Osteoblast (primary cell): ENCODE measurements around the gene DTX4. TPM values are rescaled to one million over a fixed set of nuclear protein-coding genes. Genes with fewer than 3 reads are reported as not detected.

Experiments
- DNase-seq: peaks from one replicate; pipeline ENCODE4 v3.0.0; 2011; ENCODE audit warnings: low spot score, mixed read lengths; ENCODE audit not compliant: insufficient read length; ENCODE audit errors: missing footprints
- H2AFZ ChIP-seq: 2 replicates; pipeline ENCODE4 v1.6.0; 2011; ENCODE audit warnings: mild to moderate bottlenecking, low read length
- H3K27ac ChIP-seq: 2 replicates; pipeline ENCODE4 v1.5.1; 2011; ENCODE audit warnings: mild to moderate bottlenecking, low read depth, low read length, moderate library complexity
- H3K27me3 ChIP-seq: 2 replicates; pipeline ENCODE4 v1.6.0; 2012; ENCODE audit warnings: mild to moderate bottlenecking, control low read depth, inconsistent platforms, low read length, moderate library complexity; ENCODE audit not compliant: insufficient read depth
- H3K36me3 ChIP-seq: 2 replicates; pipeline ENCODE4 v1.5.1; 2011; ENCODE audit warnings: mild to moderate bottlenecking, low read length, control low read depth, moderate library complexity; ENCODE audit not compliant: insufficient read depth
- H3K4me1 ChIP-seq: 2 replicates; pipeline ENCODE4 v1.5.1; 2011; ENCODE audit warnings: mild to moderate bottlenecking, low read length, control low read depth, moderate library complexity; ENCODE audit not compliant: insufficient read depth
- H3K4me2 ChIP-seq: 2 replicates; pipeline ENCODE4 v1.6.0; 2011; ENCODE audit warnings: mild to moderate bottlenecking, low read length; ENCODE audit not compliant: insufficient read depth
- H3K4me3 ChIP-seq: fragments of 200-600 bp; sonication (generic); 3 replicates; pipeline ENCODE4 v1.5.1; 2012; ENCODE audit warnings: mild to moderate bottlenecking, low read length, inconsistent platforms; ENCODE audit not compliant: insufficient read depth
- H3K79me2 ChIP-seq: 2 replicates; pipeline ENCODE4 v1.6.0; 2012; ENCODE audit warnings: mild to moderate bottlenecking, low read length, control low read depth, inconsistent platforms; ENCODE audit not compliant: insufficient read depth
- H3K9me3 ChIP-seq: 2 replicates; pipeline ENCODE4 v1.5.1; 2011; ENCODE audit warnings: low read depth, low read length, control low read depth
- H4K20me1 ChIP-seq: 2 replicates; pipeline ENCODE4 v1.6.0; 2012; ENCODE audit warnings: mild to moderate bottlenecking, low read length, control low read depth; ENCODE audit not compliant: insufficient read depth
- CTCF ChIP-seq: IDR thresholded peaks from 2 replicates; pipeline ENCODE4 v1.5.1; 2011; ENCODE audit warnings: mild to moderate bottlenecking, low read depth, low read length, moderate library complexity; ENCODE audit errors: extremely low read depth
- total RNA-seq: library from RNA; depleted of rRNA; stranded (reverse); fragments of >200 nt; gene quantifications from 2 replicates; pipeline ENCODE4 v1.2.3, GENCODE V29; 2012

Gene DTX4
- total RNA-seq, 1 donor, result under 0.01 TPM

GRCh38 chr11:59138643-59139042 lies 33.3 kb upstream of the DTX4 start:
- no peaks in the 10 kb centered on the region for H3K27me3 ChIP-seq
- H4K20me1 ChIP-seq, result no peaks in the 10 kb centered on the region
- no peak overlapping the region for H3K4me3 ChIP-seq
- H3K27ac ChIP-seq, result no peak overlapping the region
- peak overlapping the region; percentile 59 for H2AFZ ChIP-seq
- no peak overlapping the region for H3K4me2 ChIP-seq
- DNase-seq, result no peak
- TF ChIP-seq CTCF, result no peak
- no peaks in the 10 kb centered on the region for H3K9me3 ChIP-seq
- H3K79me2 ChIP-seq, result peaks cover 9% of the 10 kb centered on the region
- H3K36me3 ChIP-seq, result peaks cover 16% of the 10 kb centered on the region
- peaks cover 18% of the 10 kb centered on the region for H3K4me1 ChIP-seq

GRCh38 chr11:59141191-59141590 lies 30.7 kb upstream of the DTX4 start:
- DNase-seq, result no peak
- no peak overlapping the region for H3K4me3 ChIP-seq
- H3K36me3 ChIP-seq, result no peaks in the 10 kb centered on the region
- no peaks in the 10 kb centered on the region for H3K9me3 ChIP-seq
- TF ChIP-seq CTCF, result no peak
- H4K20me1 ChIP-seq, result no peaks in the 10 kb centered on the region
- H3K27ac ChIP-seq, result peak overlapping the region; percentile 85
- peaks cover 12% of the 10 kb centered on the region for H3K79me2 ChIP-seq
- peaks cover 37% of the 10 kb centered on the region for H3K4me1 ChIP-seq
- H3K4me2 ChIP-seq, result peak overlapping the region; percentile 99
- H3K27me3 ChIP-seq, result no peaks in the 10 kb centered on the region
- H2AFZ ChIP-seq, result no peak overlapping the region

- Histone ChIP-seq H2AFZ (peak overlapping the region; percentile 96), H4K20me1 (no peaks in the 10 kb centered on the region), H3K9me3 (no peaks in the 10 kb centered on the region), H3K4me3 (peak overlapping the region; percentile 98), H3K4me1 (peaks cover 38% of the 10 kb centered on the region), H3K79me2 (peaks cover 19% of the 10 kb centered on the region), H3K27me3 (no peaks in the 10 kb centered on the region), H3K36me3 (no peaks in the 10 kb centered on the region), H3K27ac (peak overlapping the region; percentile 85), H3K4me2 (peak overlapping the region; percentile 99)
- DNase-seq, result peak; percentile 86
- no peak for TF ChIP-seq CTCF
Measured at GRCh38 chr11:59141673-59142460, 30.1 kb upstream of the DTX4 start.
